H1 (cell line): ENCODE data around the gene FREM1.

Experiments
- CTCF ChIP-seq, 3 experiments: IDR thresholded peaks; 1 replicate in 2 of 3; 2 replicates in 1 of 3; pipeline versions ENCODE4 v1.5.1 to v1.6.1; 2011; ENCODE audit warnings: low read length in 3 of 3, mild to moderate bottlenecking in 3 of 3, inconsistent platforms in 2 of 3, low read depth in 1 of 3, moderate library complexity in 1 of 3; ENCODE audit not compliant: insufficient read depth in 1 of 3; ENCODE audit errors: control extremely low read depth in 1 of 3
- EP300 ChIP-seq, 2 experiments: IDR thresholded peaks; 1 replicate in 1 of 2; 2 replicates in 1 of 2; pipeline ENCODE4 v1.6.1; 2011 to 2012; ENCODE audit warnings: low read depth in 2 of 2, low read length in 2 of 2, mild to moderate bottlenecking in 2 of 2, borderline replicate concordance in 1 of 2, inconsistent platforms in 1 of 2, moderate library complexity in 1 of 2
- POLR2AphosphoS5 ChIP-seq: IDR thresholded peaks from 2 replicates; pipeline ENCODE4 v1.6.1; 2011; ENCODE audit warnings: low read depth, low read length
- RAD21 ChIP-seq, 2 experiments: IDR thresholded peaks in 1 of 2; conservative IDR thresholded peaks in 1 of 2; 2 replicates each; pipeline ENCODE4 v1.6.1; 2011; ENCODE audit warnings: low read depth in 2 of 2, low read length in 2 of 2, improper control_type of control experiment in 1 of 2, inconsistent platforms in 1 of 2, mild to moderate bottlenecking in 1 of 2, moderate library complexity in 1 of 2
- RFX5 ChIP-seq: IDR thresholded peaks from 2 replicates; pipeline ENCODE4 v1.6.1; 2011; ENCODE audit warnings: low read depth, low read length, improper control_type of control experiment, borderline replicate concordance
- SP1 ChIP-seq: IDR thresholded peaks from 2 replicates; pipeline ENCODE4 v1.6.1; 2011; ENCODE audit warnings: low read depth, low read length
- USF2 ChIP-seq: IDR thresholded peaks from 2 replicates; pipeline ENCODE4 v1.6.1; 2011; ENCODE audit warnings: low read length, improper control_type of control experiment
- YY1 ChIP-seq: IDR thresholded peaks from 2 replicates; pipeline ENCODE4 v1.6.1; 2011; ENCODE audit warnings: low read depth, mild to moderate bottlenecking, low read length

DNA sequence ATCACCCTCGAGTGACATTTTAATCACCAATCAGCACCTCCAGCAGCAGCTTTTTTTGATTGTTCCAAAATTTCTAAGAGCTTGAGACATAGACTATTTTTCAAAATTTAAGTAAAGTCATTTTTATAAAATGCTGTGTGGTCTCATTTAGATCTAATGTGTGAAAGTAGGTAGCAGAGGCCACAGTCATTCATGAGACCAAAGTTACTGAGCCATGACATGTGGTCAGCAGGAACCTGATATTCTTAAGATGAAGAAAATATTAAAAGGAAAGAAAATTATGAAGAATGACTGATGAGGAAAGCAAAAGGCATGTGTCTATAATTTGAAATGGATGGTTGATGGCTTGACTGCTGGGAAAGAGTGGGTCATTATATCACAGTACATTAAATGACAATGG lies 7.2 kb downstream of the FREM1 start:
- TF ChIP-seq CTCF (IDR thresholded peaks at IDR 0.05; ENCODE audit: control extremely low read depth in 1 of 3, insufficient read depth in 1 of 3, low read depth in 1 of 3, low read length in 3 of 3) (no peak), RAD21 (IDR thresholded peaks at IDR 0.05 in 1 of 2, conservative IDR thresholded peaks at IDR 0.05 in 1 of 2; ENCODE audit: low read depth in 2 of 2, low read length in 2 of 2) (no peak), YY1 (no peak), EP300 (IDR thresholded peaks at IDR 0.05; ENCODE audit: borderline replicate concordance in 1 of 2, low read depth in 2 of 2, low read length in 2 of 2) (no peak), USF2 (no peak), RFX5 (no peak), SP1 (no peak), POLR2AphosphoS5 (no peak)
